ENCODE results near the gene WDR53. TPM values are rescaled to one million over a fixed set of nuclear protein-coding genes. Genes with fewer than 3 reads are reported as not detected.
"Not testable (repeated sequence)": the region's sequence is repeated elsewhere in the genome, so short reads cannot be mapped to it uniquely, and the experiment has no call there.

Gene WDR53
- 4.3 and 7.2 TPM in 2 replicates for polyA plus RNA-seq
- polyA minus RNA-seq: 4.1 and 6.8 TPM in 2 replicates

DNA sequence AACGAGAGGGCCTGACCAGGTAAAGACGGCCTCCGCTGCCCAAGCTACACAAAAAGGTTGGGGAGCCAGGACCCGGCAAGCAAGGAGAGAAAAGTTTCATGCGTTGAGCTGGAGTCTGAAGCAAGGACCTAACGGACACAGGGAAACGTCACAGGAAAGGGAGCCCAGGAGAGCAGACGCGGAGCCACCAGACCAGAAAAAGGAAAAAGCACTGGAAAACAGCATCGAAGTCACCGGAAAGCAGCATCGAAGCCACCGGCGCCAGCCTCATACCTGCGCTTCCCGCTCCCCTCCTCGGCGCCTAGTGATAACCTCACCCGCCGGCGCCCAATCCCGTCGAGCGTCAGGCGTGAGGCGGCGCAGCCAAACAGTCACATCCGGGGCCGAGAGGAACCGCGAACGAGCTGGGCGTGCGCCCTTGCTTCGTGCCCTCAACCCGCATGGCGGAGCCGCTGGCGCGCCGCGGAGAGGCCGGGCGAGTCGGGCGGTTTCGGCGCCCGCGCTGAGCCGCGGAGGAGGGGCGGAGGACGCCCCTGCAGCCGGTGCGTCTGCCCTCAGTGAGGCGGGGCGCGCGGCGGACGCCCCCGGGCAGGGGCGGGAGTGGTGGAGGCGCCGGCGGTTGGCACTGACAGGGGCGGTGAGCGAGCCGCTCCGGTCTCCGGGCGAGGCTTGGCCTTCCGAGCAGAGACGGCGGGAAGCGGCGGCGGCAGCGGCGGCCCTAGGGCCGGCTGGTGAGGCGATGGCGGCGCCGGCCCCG, at the start of gene WDR53, which contains the start of gene FBXO45:
Gene WDR53, minus strand, starts transcription at position 309 of the 757 bp plus-strand sequence. CDS start 7,079 bp downstream, outside the sequence.
Gene FBXO45, plus strand, starts transcription at position 415 of the 757 bp plus-strand sequence. Its CDS starts 325 bp downstream, at position 740.
- Histone ChIP-seq H3K79me2 (replicated peaks; ENCODE audit: insufficient read depth, low read length) (peaks cover 38% of the 10 kb centered on the region), H3K4me2 (ENCODE audit: low read length) (peak within 1 kb of the TSS; percentile 87), H3K9ac (ENCODE audit: low read length) (peak within 1 kb of the TSS; percentile 68), H3K9me2 (ENCODE audit: insufficient read depth, low read length) (no peaks in the 10 kb centered on the region), H2AFZ (ENCODE audit: low read depth, low read length) (peak within 1 kb of the TSS; percentile 73), H3K4me3 (ENCODE audit: low read length) (peak within 1 kb of the TSS; percentile 86), H3K36me3 (ENCODE audit: insufficient read depth, low read length) (no peaks in the 10 kb centered on the region), H3K27me3 (ENCODE audit: insufficient read depth, low read depth, low read length) (no peaks in the 10 kb centered on the region), H3F3A (ENCODE audit: insufficient read depth, low read length, poor library complexity, severe bottlenecking) (no peaks in the 10 kb centered on the region), H4K20me1 (ENCODE audit: insufficient read depth) (no peaks in the 10 kb centered on the region), H3K9me3 (ENCODE audit: low read length) (no peaks in the 10 kb centered on the region), H3K27ac (ENCODE audit: low read length) (peak within 1 kb of the TSS; percentile 71)
- TF ChIP-seq RAD21 (conservative IDR thresholded peaks at IDR 0.05) (peak; percentile 60), SMC3 (conservative IDR thresholded peaks at IDR 0.05; ENCODE audit: poor library complexity) (peak; percentile 57), MXI1 (conservative IDR thresholded peaks at IDR 0.05; ENCODE audit: poor library complexity, severe bottlenecking) (peak; percentile 98), EP300 (conservative IDR thresholded peaks at IDR 0.05; ENCODE audit: poor library complexity, severe bottlenecking) (peak; percentile 72), TAF1 (IDR thresholded peaks at IDR 0.05; ENCODE audit: low read depth) (no peak), POLR2AphosphoS5 (IDR thresholded peaks at IDR 0.05) (peak; percentile 84)
- TF ChIP-seq, protein P1, sequence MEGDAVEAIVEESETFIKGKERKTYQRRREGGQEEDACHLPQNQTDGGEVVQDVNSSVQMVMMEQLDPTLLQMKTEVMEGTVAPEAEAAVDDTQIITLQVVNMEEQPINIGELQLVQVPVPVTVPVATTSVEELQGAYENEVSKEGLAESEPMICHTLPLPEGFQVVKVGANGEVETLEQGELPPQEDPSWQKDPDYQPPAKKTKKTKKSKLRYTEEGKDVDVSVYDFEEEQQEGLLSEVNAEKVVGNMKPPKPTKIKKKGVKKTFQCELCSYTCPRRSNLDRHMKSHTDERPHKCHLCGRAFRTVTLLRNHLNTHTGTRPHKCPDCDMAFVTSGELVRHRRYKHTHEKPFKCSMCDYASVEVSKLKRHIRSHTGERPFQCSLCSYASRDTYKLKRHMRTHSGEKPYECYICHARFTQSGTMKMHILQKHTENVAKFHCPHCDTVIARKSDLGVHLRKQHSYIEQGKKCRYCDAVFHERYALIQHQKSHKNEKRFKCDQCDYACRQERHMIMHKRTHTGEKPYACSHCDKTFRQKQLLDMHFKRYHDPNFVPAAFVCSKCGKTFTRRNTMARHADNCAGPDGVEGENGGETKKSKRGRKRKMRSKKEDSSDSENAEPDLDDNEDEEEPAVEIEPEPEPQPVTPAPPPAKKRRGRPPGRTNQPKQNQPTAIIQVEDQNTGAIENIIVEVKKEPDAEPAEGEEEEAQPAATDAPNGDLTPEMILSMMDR (IDR thresholded peaks at IDR 0.05; ENCODE audit: poor library complexity, severe bottlenecking): no peak

DNA sequence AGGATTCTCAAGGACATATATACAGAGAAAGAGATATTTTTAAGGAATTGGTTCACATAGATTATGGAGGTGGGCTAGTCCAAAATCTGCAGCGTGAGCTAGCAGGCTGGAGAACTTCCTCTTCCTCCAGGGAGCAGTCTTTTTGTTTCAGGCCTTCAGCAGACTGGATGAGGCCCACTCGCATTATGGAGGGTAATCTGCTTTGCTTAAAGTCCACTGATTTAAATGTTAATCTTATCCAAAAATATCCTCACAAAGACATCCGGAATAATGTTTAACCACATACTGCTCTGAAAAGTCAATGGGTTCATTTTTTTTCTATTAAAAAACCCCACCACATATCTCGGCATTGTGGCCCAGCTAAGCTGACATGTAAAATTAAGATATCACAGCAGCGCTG, 48.9 kb upstream of the WDR53 start:
- Histone ChIP-seq H3K9me2 (ENCODE audit: insufficient read depth, low read length) (no peaks in the 10 kb centered on the region), H3K9ac (ENCODE audit: low read length) (no peak overlapping the region), H3K4me2 (ENCODE audit: low read length) (no peak overlapping the region), H3K27ac (ENCODE audit: low read length) (no peak overlapping the region), H3F3A (ENCODE audit: insufficient read depth, low read length, poor library complexity, severe bottlenecking) (no peaks in the 10 kb centered on the region), H3K79me2 (replicated peaks; ENCODE audit: insufficient read depth, low read length) (no peaks in the 10 kb centered on the region), H4K20me1 (ENCODE audit: insufficient read depth) (no peaks in the 10 kb centered on the region), H3K27me3 (ENCODE audit: insufficient read depth, low read depth, low read length) (no peaks in the 10 kb centered on the region), H3K36me3 (ENCODE audit: insufficient read depth, low read length) (no peaks in the 10 kb centered on the region), H3K9me3 (ENCODE audit: low read length) (no peaks in the 10 kb centered on the region), H2AFZ (ENCODE audit: low read depth, low read length) (no peak overlapping the region), H3K4me3 (ENCODE audit: low read length) (no peak overlapping the region)
- TF ChIP-seq POLR2AphosphoS5 (IDR thresholded peaks at IDR 0.05) (no peak), MXI1 (conservative IDR thresholded peaks at IDR 0.05; ENCODE audit: poor library complexity, severe bottlenecking) (no peak), SMC3 (conservative IDR thresholded peaks at IDR 0.05; ENCODE audit: poor library complexity) (no peak)
- TF ChIP-seq, protein P1 (IDR thresholded peaks at IDR 0.05; ENCODE audit: poor library complexity, severe bottlenecking): no peak

DNA sequence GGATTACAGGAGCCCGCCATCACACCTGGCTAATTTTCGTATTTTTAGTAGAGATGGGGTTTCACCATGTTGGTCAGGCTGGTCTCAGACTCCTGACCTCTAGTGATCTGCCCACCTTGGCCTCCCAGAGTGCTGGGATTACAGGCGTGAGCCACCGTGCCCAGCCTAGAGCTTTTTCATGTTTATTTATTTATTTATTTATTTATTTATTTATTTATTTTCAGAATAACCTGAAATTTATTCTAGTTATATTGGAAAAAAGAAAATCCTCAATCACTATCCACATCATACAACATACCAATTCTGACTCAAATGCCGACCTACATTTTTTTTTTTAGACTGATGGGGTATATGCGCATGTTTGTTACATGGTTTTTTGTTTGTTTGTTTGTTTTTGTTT, 46.9 kb upstream of the WDR53 start:
- H3K4me3 ChIP-seq (ENCODE audit: low read length); H3K27me3 ChIP-seq (ENCODE audit: insufficient read depth, low read depth, low read length); H4K20me1 ChIP-seq (ENCODE audit: insufficient read depth); H3F3A ChIP-seq (ENCODE audit: insufficient read depth, low read length, poor library complexity, severe bottlenecking); H3K4me2 ChIP-seq (ENCODE audit: low read length); H2AFZ ChIP-seq (ENCODE audit: low read depth, low read length); H3K79me2 ChIP-seq (replicated peaks; ENCODE audit: insufficient read depth, low read length); H3K27ac ChIP-seq (ENCODE audit: low read length); H3K9ac ChIP-seq (ENCODE audit: low read length); H3K36me3 ChIP-seq (ENCODE audit: insufficient read depth, low read length); H3K9me3 ChIP-seq (ENCODE audit: low read length); H3K9me2 ChIP-seq (ENCODE audit: insufficient read depth, low read length): not testable (repeated sequence)
